Fibroblast of mammary gland (primary cell): Measurements from ENCODE around the gene ADAMTS3.

Source experiments
- DNase-seq: peaks from one replicate; pipeline ENCODE4 v3.0.0-alpha.2; 2010; ENCODE audit warnings: low read depth
- H3K4me3 ChIP-seq: 2 replicates; pipeline ENCODE4 v1.5.1; 2011; ENCODE audit warnings: low read depth, mild to moderate bottlenecking, low read length, moderate library complexity; ENCODE audit not compliant: control insufficient read depth
- TF ChIP-seq, protein P1 (sequence below): conservative IDR thresholded peaks from 2 replicates; pipeline ENCODE4 v1.5.1; 2011; ENCODE audit warnings: low read depth, low read length, inconsistent platforms; ENCODE audit not compliant: control insufficient read depth, insufficient read depth

ADAMTS3 gene

DNA sequence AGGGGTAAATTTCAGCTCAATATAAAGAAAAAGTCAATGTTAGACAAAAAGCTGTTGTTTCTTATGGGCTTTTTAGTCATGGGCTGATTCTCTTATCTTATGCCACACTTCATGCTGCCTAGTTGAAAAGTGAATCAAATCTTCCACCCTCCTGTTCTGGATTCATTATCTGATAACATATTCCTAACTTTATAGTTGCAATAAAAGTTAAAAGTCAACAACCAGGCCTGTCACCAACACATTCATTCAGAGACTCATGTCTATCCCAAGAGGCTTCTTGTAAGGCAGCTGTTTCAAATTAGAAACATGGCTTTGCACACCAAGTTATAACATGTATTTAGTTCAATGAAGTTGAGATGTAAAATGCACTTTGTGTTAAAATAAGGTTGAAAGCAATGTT, 243.8 kb downstream of the ADAMTS3 start:
- H3K4me3 ChIP-seq, result no peak overlapping the region
- no peak for DNase-seq
- TF ChIP-seq, protein P1, sequence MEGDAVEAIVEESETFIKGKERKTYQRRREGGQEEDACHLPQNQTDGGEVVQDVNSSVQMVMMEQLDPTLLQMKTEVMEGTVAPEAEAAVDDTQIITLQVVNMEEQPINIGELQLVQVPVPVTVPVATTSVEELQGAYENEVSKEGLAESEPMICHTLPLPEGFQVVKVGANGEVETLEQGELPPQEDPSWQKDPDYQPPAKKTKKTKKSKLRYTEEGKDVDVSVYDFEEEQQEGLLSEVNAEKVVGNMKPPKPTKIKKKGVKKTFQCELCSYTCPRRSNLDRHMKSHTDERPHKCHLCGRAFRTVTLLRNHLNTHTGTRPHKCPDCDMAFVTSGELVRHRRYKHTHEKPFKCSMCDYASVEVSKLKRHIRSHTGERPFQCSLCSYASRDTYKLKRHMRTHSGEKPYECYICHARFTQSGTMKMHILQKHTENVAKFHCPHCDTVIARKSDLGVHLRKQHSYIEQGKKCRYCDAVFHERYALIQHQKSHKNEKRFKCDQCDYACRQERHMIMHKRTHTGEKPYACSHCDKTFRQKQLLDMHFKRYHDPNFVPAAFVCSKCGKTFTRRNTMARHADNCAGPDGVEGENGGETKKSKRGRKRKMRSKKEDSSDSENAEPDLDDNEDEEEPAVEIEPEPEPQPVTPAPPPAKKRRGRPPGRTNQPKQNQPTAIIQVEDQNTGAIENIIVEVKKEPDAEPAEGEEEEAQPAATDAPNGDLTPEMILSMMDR, result no peak

DNA sequence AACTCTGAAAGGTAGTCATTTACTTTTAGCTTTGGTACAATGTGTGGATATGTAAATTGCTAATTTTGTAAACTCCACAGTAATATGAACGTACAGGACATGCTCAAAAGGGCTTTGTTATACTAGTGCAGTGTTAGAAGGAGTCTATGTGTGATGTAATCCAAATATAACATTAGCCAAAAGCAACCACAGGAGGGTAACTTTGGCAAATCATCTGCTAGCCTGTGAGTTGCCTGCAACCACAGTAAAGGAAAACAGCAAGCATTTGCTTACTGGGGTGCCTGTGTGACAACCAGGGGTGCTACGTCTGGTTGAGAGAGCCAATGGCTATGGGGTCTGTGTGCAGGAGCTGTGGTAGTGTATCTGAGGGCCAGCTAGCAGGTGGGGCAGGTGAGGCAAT, 245.8 kb downstream of the ADAMTS3 start:
- TF ChIP-seq, protein P1, result no peak
- H3K4me3 ChIP-seq, result no peak overlapping the region

DNA sequence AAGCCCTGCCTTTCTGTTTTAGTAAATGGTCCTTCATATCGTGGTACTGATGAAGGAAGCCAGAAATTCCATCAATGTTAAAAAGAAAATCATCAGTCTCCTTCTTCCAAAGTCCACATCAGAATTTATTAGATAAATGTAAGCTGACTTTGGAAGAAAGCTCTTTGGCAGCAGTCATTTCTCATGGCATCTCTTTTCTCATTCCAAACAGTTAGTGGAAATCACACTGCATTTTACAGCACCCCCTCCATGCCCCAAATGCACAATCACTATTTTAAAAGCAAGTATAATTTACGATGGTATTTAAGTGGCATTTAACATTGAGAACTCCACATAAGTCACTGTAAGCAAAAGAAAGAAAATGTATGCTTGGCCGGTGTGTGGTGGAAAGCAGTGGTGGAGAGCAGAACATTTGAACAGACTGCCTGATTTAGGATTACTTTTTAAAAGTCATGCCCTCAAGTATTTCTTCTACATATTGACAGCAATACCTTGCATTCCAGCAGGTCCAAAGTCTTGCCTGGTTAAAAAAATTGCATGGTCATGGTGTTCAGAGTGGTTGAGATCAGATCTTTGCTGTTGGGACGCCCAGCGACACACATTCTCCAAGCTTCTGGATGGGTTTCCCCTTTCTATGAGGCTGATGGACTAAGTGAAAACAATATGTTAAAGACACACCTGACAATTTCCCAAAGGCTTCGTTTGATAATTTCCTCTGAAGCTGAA, 248.6 kb downstream of the ADAMTS3 start:
- DNase-seq, result no peak
- TF ChIP-seq, protein P1, result no peak
- H3K4me3 ChIP-seq, result no peak overlapping the region

More for the DNA sequence above, 245.8 kb downstream of the ADAMTS3 start:
- no peak for DNase-seq

DNA sequence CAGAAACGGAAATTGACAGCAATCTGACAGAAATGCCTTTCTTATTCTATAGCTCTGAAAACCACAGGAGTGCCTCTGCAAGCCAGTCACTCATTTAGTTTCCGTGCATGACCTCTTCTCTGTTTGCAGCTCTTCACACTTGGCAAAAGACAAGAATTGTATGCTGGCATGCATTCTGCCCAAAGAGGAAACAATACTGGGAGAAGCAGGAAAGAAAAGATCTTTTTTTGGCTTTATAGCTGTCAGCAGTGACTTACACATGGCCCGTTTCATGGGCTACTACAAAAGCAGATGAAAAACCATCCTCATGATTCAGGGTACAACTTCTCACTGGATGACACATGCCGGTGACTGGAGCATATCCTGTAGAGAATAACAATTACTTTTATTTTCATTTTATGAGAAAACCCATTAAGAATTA, 249.4 kb downstream of the ADAMTS3 start:
- DNase-seq, result peak; percentile 85
- TF ChIP-seq, protein P1, result no peak
- H3K4me3 ChIP-seq, result no peak overlapping the region

DNA sequence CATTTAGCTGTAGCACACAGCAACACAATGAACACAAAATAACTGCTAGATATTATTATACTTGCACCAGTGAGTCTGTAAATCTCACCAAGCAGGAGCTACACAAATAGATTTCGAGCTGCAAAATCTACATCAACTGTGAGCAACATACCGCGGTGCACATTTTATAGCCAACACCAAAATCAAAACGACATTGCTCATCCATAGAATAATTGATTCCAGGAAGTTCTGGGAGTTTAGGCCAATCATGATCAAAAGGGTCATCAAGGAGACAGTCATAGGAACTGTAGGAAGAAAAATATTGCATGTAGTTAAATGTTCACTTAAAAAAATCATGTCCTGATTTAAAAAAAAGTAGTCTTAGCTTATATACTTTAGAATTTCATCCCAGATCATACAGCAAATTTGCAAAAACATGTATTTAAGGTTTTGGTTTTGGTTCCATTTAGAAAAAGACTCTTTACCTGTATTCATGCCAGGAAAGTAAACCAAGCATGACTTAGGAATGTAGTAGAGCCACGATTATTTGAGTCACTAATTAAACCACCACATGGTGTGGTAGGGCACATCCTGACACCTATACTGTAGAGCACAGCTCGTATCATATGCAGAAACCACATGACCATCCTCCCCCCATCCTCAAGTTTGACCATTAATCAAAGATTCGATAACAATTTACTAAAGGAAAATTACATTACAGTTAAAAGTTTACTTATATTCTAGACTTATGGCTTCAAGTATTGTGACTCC, 250.4 kb downstream of the ADAMTS3 start:
- TF ChIP-seq, protein P1, result no peak
- peak; percentile 64 for DNase-seq
- H3K4me3 ChIP-seq, result no peak overlapping the region

DNA sequence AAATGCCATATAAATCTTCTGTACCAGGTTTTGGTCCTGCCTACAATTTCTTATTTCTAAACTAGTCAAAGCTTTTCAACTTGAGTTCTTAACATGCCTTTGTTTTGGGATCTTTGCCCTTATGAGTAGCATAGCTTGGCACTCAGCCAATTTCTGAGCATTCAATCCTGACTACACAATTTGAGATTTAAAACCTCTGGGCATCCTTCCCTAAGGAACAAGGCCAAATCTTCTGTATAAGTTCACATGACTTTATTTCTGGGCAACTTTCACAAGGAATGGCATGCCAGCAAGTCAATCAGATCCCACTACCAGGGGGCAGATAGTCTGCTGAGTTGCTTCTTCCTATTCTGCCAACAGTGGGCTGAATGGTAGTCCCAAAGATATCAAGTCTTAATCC, 254.2 kb downstream of the ADAMTS3 start:
- TF ChIP-seq, protein P1, result no peak
- peak; percentile 89 for DNase-seq
- H3K4me3 ChIP-seq, result no peak overlapping the region
